Liver (tissue), 3 donors: ENCODE measurements around the gene OR10A5.
"Not testable (repeated sequence)": the region's sequence is repeated elsewhere in the genome, so short reads cannot be mapped to it uniquely, and the experiment has no call there.

Source experiments
- CTCF ChIP-seq: fragments of 150-350 bp; IDR thresholded peaks from 2 replicates; pipeline ENCODE4 v1.5.1; 2017; ENCODE audit warnings: improper control_type of control experiment, low read depth, low read length; ENCODE audit not compliant: missing input control
- EGR1 ChIP-seq, 2 donors: IDR thresholded peaks; 2 replicates each; pipeline ENCODE4 v1.6.1; 2016 to 2018; ENCODE audit warnings: antibody characterized with exemption in 2 of 2, low read depth in 2 of 2
- MAX ChIP-seq: IDR thresholded peaks from 2 replicates; pipeline ENCODE4 v1.6.1; 2016; ENCODE audit warnings: antibody characterized with exemption
- RAD21 ChIP-seq, 2 donors: IDR thresholded peaks; 2 replicates each; pipeline ENCODE4 v1.6.1; 2016; ENCODE audit warnings: antibody characterized with exemption in 2 of 2, mild to moderate bottlenecking in 2 of 2
- REST ChIP-seq: IDR thresholded peaks from 2 replicates; pipeline ENCODE4 v1.6.1; 2016; ENCODE audit warnings: antibody characterized with exemption, mild to moderate bottlenecking
- RXRA ChIP-seq, 2 donors: IDR thresholded peaks; 2 replicates each; pipeline ENCODE4 v1.6.1; 2017 to 2018; ENCODE audit warnings: antibody characterized with exemption in 2 of 2, mild to moderate bottlenecking in 1 of 2
- YY1 ChIP-seq: IDR thresholded peaks from 2 replicates; pipeline ENCODE4 v1.6.1; 2016; ENCODE audit warnings: antibody characterized with exemption, mild to moderate bottlenecking
- donor health status: healthy.
- donor health status: healthy.

DNA sequence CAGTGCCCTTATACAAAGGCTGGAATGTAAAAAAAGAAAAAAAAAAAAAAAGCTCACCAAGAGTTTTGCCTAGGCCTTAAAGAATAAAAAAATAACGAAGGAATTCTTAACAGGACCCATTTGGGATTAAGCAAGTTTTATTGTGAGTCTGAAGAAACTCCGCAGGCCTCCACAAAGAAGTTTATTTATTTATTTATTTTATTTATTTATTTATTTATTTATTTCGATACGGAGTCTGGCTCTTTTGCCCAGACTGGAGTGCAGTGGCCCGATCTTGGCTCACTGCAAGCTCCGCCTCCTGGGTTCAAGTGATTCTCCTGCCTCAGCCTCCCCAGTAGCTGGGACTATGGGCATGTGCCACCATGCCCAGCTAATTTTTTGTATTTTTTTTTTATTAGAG lies 9.3 kb downstream of the OR10A5 start:
- not testable (repeated sequence) for TF ChIP-seq REST; CTCF; EGR1 (IDR thresholded peaks at IDR 0.05; ENCODE audit: low read depth in 2 of 2); RXRA (IDR thresholded peaks at IDR 0.05); YY1; RAD21 (IDR thresholded peaks at IDR 0.05); MAX
